MM.1S (cell line): Measurements from ENCODE around the gene TIMP4.

ENCODE experiments used
- EZH2 ChIP-seq: fragments of 300-600 bp; sonication (generic); optimal IDR thresholded peaks from 2 replicates; pipeline ENCODE3; 2017; ENCODE audit warnings: low read depth, mild to moderate bottlenecking, antibody characterized with exemption, low read length, mixed read lengths
- EZH2phosphoT487 ChIP-seq: fragments of 300-600 bp; sonication (generic); IDR thresholded peaks from 2 replicates; pipeline ENCODE4 v1.6.1; 2018; ENCODE audit warnings: antibody characterized with exemption, low read length
- TF ChIP-seq, protein P1 (sequence below): fragments of 300-600 bp; sonication (generic); IDR thresholded peaks from 2 replicates; pipeline ENCODE4 v1.5.1; 2016; ENCODE audit warnings: antibody characterized with exemption, low read length, mixed read lengths

DNA sequence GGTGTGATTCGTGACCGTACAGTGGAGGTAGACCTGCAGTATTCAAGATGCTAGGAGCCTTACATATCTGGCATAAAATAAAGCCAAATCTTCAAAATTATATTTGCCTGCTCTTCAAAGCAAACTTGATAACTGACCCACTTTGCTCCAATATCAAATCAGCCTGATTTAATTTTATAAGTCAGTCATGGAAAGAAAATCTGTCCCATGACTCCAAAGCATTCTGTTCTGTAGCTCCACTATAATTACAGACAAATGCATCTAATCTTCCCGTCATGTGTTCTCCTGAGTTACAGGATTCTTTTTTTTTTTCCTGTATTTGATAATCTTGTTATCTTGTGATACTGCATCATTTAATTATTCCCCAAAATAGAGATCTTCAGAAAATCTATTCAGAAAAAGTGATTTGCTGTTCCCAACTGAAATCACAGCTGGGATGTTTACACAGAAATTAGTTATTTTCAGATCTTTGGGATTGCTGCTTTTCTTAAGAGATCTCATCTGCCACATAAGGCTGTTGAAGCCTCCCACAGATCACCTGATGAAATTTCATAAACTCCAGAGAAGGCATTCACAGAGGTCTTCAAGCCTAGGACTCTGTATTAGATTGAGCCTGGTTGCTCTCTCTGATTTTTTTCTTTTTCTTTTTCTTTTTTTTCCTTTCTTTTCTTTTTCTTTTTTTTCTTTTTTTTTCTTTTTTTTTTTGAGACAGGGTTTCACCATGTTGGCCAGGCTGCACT, 27.2 kb downstream of the TIMP4 start:
- TF ChIP-seq, protein P1, sequence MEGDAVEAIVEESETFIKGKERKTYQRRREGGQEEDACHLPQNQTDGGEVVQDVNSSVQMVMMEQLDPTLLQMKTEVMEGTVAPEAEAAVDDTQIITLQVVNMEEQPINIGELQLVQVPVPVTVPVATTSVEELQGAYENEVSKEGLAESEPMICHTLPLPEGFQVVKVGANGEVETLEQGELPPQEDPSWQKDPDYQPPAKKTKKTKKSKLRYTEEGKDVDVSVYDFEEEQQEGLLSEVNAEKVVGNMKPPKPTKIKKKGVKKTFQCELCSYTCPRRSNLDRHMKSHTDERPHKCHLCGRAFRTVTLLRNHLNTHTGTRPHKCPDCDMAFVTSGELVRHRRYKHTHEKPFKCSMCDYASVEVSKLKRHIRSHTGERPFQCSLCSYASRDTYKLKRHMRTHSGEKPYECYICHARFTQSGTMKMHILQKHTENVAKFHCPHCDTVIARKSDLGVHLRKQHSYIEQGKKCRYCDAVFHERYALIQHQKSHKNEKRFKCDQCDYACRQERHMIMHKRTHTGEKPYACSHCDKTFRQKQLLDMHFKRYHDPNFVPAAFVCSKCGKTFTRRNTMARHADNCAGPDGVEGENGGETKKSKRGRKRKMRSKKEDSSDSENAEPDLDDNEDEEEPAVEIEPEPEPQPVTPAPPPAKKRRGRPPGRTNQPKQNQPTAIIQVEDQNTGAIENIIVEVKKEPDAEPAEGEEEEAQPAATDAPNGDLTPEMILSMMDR, result no peak
- TF ChIP-seq EZH2, result no peak
- TF ChIP-seq EZH2phosphoT487, result no peak
